Testis (tissue), 3 donors: Measurements from ENCODE around the gene RSKR. TPM values are rescaled to one million over a fixed set of nuclear protein-coding genes. Genes with fewer than 3 reads are reported as not detected.

Experiments used
- DNase-seq: peaks from one replicate; pipeline ENCODE4 v3.0.0-alpha.2; 2019
- H3K27ac ChIP-seq, 2 donors: fragments of 200-600 bp; sonication (generic); one replicate each; pipeline ENCODE4 v1.5.1; 2019
- H3K27me3 ChIP-seq: fragments of 200-600 bp; sonication (generic); one replicate; pipeline ENCODE4 v1.5.1; 2019
- H3K36me3 ChIP-seq: fragments of 200-600 bp; sonication (generic); one replicate; pipeline ENCODE4 v1.5.1; 2017; ENCODE audit warnings: low read depth; ENCODE audit errors: missing control alignments
- H3K4me1 ChIP-seq: fragments of 200-600 bp; sonication (generic); one replicate; pipeline ENCODE4 v1.5.1; 2019
- H3K4me3 ChIP-seq, 2 donors: fragments of 200-600 bp; sonication (generic); one replicate each; pipeline ENCODE4 v1.5.1; 2017 to 2019
- H3K9me3 ChIP-seq: fragments of 200-600 bp; sonication (generic); one replicate; pipeline ENCODE4 v1.5.1; 2017
- CTCF ChIP-seq, 3 experiments: fragments of 450-650 bp in 2 of 3; fragments of 200-600 bp in 1 of 3; sonication (generic) in 1 of 3; IDR thresholded peaks; one replicate each; pipeline ENCODE4 v1.5.1; 2016 to 2019; ENCODE audit warnings: antibody characterized with exemption in 3 of 3, mild to moderate bottlenecking in 2 of 3, moderate library complexity in 1 of 3
- POLR2A ChIP-seq: fragments of 450-650 bp; IDR thresholded peaks from one replicate; pipeline ENCODE4 v1.6.1; 2017; ENCODE audit warnings: antibody characterized with exemption, mild to moderate bottlenecking, moderate library complexity
- WGBS, 2 donors: methylation state at CpG; one replicate each; pipeline ENCODE4 v1.1.5; 2018; 5-methylcytosine and 5-hydroxymethylcytosine counted together
- intact Hi-C: fragments of 100-400 bp; cut with DNase I; formaldehyde crosslinking; loops from one replicate; pipeline ENCODE4 v1.15.1; 2023; ENCODE audit warnings: low total_unique reads
- polyA plus RNA-seq: library from polyadenylated mRNA; stranded (reverse); fragments of 350-450 nt; fragmentation: Illumina TruSeq; extraction: RNeasy Lipid Tissue Mini Kit (QIAGEN cat#74804); gene quantifications from one replicate; pipeline ENCODE4 v1.2.3, GENCODE V29; 2014; ENCODE audit warnings: low read depth, low replicate concordance; ENCODE audit not compliant: insufficient read depth
- total RNA-seq, 2 donors: library from RNA; depleted of rRNA; stranded (reverse); fragments of >200 nt; gene quantifications; one replicate each; pipeline ENCODE4 v1.2.3, GENCODE V29; 2016

RSKR gene
- total and polyA plus RNA-seq, 3 donors from 2014 or later: 18.1 to 41.7 (median 38.0) TPM

- intact Hi-C loops: no loop called here
- peaks cover 10% of the 10 kb centered on the region for H3K4me1 ChIP-seq
- TF ChIP-seq POLR2A: no peak
- TF ChIP-seq CTCF (IDR thresholded peaks at IDR 0.05): no peak
- no peaks in the 10 kb centered on the region for H3K9me3 ChIP-seq
- H3K27me3 ChIP-seq: no peaks in the 10 kb centered on the region
- H3K36me3 ChIP-seq: no peaks in the 10 kb centered on the region
- peak overlapping the region; percentile 62 to 75 for H3K4me3 ChIP-seq
- DNase-seq: no peak
- WGBS, 2 donors: 2 to 4% methylated on average over 12 to 17 of the region's 17 CpGs
- peak overlapping the region; percentile 52 to 97 for H3K27ac ChIP-seq
Measured at GRCh38 chr17:28598389-28598788, 15.6 kb downstream of the RSKR start.

GRCh38 chr17:28597606-28598383, 16.2 kb downstream of the RSKR start:
- intact Hi-C loops: no loop called here
- Histone ChIP-seq H3K4me3 (peak overlapping the region; percentile 62 to 75), H3K27me3 (no peaks in the 10 kb centered on the region), H3K4me1 (peaks cover 10% of the 10 kb centered on the region), H3K9me3 (no peaks in the 10 kb centered on the region), H3K36me3 (no peaks in the 10 kb centered on the region), H3K27ac (no peak overlapping the region)
- DNase-seq: no peak
- WGBS, 2 donors: 32 to 37% methylated on average over 5 of the region's 5 CpGs
- no peak for TF ChIP-seq POLR2A
- no peak for TF ChIP-seq CTCF (IDR thresholded peaks at IDR 0.05)

GRCh38 chr17:28592260-28592659, 21.7 kb downstream of the RSKR start:
- H3K4me3 ChIP-seq: no peak overlapping the region
- TF ChIP-seq CTCF (IDR thresholded peaks at IDR 0.05): no peak
- no peak for TF ChIP-seq POLR2A
- 94 to 99% methylated on average over 4 of the region's 4 CpGs for WGBS, 2 donors
- H3K27me3 ChIP-seq: no peaks in the 10 kb centered on the region
- H3K4me1 ChIP-seq: no peaks in the 10 kb centered on the region
- H3K9me3 ChIP-seq: no peaks in the 10 kb centered on the region
- intact Hi-C loops: no loop called here
- DNase-seq: no peak
- H3K36me3 ChIP-seq: no peaks in the 10 kb centered on the region
- no peak overlapping the region for H3K27ac ChIP-seq

GRCh38 chr17:28585851-28586250, 28.1 kb downstream of the RSKR start:
- 91% methylated on average over 3 of the region's 3 CpGs for WGBS, 2 donors
- no peak for DNase-seq
- H3K36me3 ChIP-seq: no peaks in the 10 kb centered on the region
- H3K4me1 ChIP-seq: no peaks in the 10 kb centered on the region
- TF ChIP-seq CTCF (IDR thresholded peaks at IDR 0.05) (no peak), POLR2A (no peak)
- no peaks in the 10 kb centered on the region for H3K27me3 ChIP-seq
- H3K27ac ChIP-seq: no peak overlapping the region
- no peak overlapping the region for H3K4me3 ChIP-seq
- intact Hi-C loops: no loop called here
- no peaks in the 10 kb centered on the region for H3K9me3 ChIP-seq

GRCh38 chr17:28584434-28584833, 29.6 kb downstream of the RSKR start:
- H3K9me3 ChIP-seq: no peaks in the 10 kb centered on the region
- WGBS, 2 donors: 87 to 93% methylated on average over 3 of the region's 3 CpGs
- H3K36me3 ChIP-seq: no peaks in the 10 kb centered on the region
- no peaks in the 10 kb centered on the region for H3K4me1 ChIP-seq
- no peak overlapping the region for H3K27ac ChIP-seq
- intact Hi-C loops: no loop called here
- no peaks in the 10 kb centered on the region for H3K27me3 ChIP-seq
- no peak for TF ChIP-seq CTCF (IDR thresholded peaks at IDR 0.05)
- H3K4me3 ChIP-seq: no peak overlapping the region
- DNase-seq: no peak
